GM12891 (cell line): ENCODE data around the gene DCAF8L2.

ENCODE experiments used
- PAX5 ChIP-seq: IDR thresholded peaks from 2 replicates; pipeline ENCODE4 v1.6.1; 2011; ENCODE audit warnings: low read length, moderate library complexity, mild to moderate bottlenecking; ENCODE audit not compliant: insufficient read depth, severe bottlenecking
- POLR2A ChIP-seq: IDR thresholded peaks from 2 replicates; pipeline ENCODE4 v1.6.1; 2011; ENCODE audit warnings: low read depth, low read length, control low read depth
- POLR2AphosphoS5 ChIP-seq: IDR thresholded peaks from 2 replicates; pipeline ENCODE4 v1.6.1; 2011; ENCODE audit warnings: low read depth, low read length, control low read depth
- SPI1 ChIP-seq: IDR thresholded peaks from 2 replicates; pipeline ENCODE4 v1.6.1; 2011; ENCODE audit warnings: low read depth, low read length, control low read depth
- TAF1 ChIP-seq: IDR thresholded peaks from 2 replicates; pipeline ENCODE4 v1.6.1; 2011; ENCODE audit warnings: low read depth, low read length, control low read depth

DNA sequence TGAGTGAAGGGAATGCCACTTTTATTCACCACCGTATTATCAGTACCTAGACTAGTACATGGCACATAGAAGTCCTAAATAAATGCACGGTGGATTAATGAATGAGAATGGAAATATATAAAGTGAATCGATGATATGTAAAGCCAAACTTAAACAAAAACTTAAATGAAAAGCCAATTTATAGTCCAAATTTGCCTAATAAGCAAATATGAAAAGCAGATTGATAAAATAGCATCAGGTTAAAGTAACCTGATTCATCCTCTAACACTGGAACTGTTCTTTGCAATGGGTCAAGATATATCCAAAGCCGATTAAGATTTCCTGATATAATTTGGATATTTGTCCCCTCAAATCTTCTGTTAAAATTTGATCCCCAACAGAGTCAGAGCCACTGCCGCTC is 150.8 kb downstream of the DCAF8L2 start:
- no peak for TF ChIP-seq TAF1
- TF ChIP-seq POLR2AphosphoS5: no peak
- TF ChIP-seq POLR2A: no peak
- no peak for TF ChIP-seq SPI1
- TF ChIP-seq PAX5: no peak
